RCC 7860 (cell line): ENCODE measurements around the gene ST7.

ENCODE experiments used
- DNase-seq: peaks from one replicate; pipeline ENCODE4 v3.0.0-alpha.2; 2015; ENCODE audit warnings: low spot score
- FAIRE-seq: peaks from 2 replicates; lab custom pipeline; 2012; peaks lifted over from hg19 to GRCh38; lab: Jason Lieb, UNC

The ST7 gene

DNA sequence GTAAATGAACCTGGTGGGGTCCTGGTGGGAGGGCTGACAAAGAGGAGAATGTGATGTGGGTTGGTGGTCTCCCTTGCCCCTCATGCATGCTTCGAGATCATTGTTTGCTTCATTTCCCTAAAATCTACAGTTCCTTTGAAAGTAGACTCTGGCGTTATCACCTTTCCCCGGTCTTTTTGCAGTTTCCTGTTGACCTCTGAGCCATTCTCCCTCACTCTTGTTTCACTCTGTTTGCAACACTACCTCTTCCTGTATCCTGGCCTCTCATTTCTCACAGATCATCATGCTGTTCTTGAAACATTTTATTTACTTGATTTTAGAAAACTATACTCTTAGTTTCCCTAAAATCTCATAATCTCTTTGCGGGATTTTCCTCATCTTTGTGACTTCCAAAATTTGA, 189.8 kb downstream of the ST7 start:
- no peak for FAIRE-seq

DNA sequence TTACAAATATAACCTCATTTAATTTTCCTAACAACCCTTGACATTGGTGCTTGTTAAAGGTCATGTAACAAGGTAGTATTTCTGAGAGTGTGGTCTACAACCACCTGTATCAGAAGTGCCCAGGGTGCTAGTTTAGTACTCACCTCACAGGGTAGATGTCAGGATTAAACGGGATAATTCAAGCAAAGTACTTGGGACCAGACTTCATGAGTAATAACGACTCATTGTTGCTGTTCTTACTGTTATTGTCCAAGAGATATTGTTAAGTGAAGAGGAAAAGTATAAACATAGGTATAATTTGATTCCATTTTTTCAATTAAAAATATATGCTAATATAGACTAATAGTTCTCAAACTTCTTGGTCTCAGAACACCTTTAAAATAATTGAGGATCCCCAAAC, 190.3 kb downstream of the ST7 start:
- FAIRE-seq (peak; percentile 55), DNase-seq (peak; percentile 29)

More for the DNA sequence above, 189.8 kb downstream of the ST7 start:
- no peak for DNase-seq

DNA sequence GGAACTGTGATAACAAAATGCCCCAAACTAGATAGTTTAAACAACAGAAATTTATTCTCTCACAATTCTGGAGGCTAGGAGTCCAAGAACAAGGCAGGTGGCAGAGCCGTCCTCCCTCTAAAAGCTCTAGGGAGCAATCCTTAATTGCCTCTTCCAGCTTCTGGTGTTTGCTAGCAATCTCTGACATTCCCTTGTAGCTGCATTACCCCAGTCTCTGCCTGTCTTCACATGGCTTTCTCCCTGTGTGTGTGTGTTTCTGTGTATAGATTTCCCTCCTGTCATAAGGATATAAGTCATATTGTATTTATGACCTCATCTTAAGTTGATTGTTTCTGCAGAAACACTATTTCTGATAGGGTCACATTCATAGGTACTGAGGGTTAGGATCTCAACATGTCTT, 192.0 kb downstream of the ST7 start:
- FAIRE-seq: no peak
- DNase-seq: no peak

DNA sequence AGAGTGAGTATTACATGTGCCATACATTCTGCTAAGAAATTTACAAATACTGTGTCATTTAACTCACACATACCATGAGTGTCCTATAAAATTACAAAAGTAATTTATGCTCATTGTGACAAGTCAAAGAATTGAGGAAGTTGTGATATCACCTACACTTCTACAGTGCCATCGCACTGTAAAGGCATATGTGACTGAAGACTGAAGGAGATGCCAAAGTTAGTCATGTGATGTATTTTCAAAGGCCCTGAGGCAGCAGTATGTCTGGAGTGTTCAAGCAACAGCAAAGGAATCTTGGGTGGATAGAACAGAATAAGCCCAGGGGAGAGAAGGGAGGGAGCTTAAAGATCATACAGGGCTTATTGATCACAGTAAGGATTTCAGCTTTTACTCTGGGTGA, 192.8 kb downstream of the ST7 start:
- FAIRE-seq: no peak
- DNase-seq: no peak

DNA sequence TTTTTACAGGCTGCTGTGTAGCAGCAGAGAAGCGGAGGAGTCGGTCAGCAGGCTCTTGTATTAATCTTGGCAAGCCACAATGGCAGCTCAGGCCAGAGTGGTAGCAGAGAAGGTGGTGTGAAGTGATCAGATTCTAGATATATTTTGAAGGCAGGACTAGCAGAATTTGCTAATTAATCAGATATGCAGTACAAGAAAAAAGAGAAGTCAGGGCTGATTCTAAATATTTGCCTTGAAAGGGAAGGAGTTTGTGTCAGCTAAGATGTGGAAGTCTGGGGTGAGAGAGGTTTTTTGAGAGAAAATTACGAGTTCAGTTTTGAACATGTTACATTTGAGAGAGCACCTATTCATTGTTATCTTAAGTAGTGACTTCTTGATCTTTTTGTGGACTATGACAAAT, 193.2 kb downstream of the ST7 start:
- FAIRE-seq (no peak), DNase-seq (no peak)

DNA sequence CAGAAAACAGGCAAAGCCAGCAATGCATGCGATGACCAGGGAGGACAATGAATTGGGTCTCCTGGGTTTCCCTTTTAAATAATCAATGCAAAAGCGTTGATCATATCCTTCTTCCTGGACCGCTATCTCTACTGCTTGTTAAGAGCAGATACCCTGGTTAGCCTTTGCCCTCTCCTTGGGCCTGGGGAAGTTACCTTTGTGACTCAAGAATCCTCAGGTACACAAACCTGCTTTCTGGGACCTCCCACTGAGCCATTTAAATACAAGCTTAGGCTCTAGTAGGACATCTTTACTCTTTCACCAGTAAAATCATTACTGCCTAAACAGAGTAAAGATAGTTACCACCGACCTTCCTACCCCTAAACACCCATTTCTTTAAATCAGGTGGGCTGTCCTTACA, 195.7 kb downstream of the ST7 start:
- DNase-seq (no peak), FAIRE-seq (no peak)

DNA sequence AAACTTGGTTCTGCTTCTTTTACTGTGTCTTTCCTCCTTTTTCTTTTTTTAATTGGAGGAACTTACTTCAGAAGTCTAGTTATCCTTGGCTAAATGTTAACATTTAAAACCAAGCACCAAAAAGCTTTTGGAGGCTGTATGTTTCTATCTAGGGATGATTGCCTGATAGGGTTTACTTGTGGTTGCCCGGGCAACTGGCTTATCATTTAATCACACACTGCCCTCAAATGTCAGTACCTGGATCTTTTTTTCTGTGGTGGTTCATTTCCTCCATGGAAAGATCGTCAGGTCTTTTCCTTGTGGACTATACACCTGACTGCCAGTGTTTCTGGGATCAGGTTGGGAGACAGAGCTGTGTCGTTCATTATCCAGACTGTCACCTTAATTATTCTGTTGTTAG, 196.4 kb downstream of the ST7 start:
- no peak for FAIRE-seq

DNA sequence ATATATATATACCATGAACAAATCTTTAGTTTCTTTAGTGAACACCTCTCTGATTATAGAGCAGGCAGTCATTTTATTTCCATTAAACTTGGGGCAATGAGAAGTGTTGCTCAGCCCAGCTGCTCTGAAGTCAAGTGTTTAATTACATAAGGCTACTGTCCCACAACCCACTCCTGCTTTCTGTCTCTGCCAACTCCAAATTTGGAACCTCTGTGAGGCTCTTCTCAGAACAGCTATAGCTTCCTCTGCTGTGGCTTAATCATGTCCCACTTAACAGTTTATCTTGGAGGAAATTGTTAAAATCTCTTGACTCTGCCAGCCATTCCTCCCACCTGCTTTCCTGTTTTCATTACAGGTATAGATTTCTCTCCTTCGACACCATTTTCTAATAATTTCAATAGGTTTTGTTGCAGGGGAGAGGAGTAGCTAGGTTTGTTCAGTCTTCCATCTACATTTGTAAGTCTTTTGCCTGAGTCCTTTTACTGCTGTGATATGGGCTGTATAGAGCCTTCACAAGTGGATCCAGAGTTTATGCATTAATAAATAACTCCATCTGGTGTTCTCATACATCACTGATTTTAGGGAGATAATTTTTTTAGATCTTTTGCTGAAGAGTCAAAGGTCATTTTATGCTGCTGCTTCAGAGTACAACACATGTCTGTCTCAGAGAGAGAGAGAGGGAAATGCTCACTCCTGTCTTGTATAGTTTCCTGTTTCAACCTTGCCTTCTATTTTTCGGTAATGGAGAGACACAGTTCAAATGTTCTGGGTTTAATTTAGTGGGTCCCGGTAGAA, 199.1 kb downstream of the ST7 start:
- DNase-seq (peak; percentile 79), FAIRE-seq (no peak)

More for the DNA sequence above, 196.4 kb downstream of the ST7 start:
- DNase-seq: no peak

DNA sequence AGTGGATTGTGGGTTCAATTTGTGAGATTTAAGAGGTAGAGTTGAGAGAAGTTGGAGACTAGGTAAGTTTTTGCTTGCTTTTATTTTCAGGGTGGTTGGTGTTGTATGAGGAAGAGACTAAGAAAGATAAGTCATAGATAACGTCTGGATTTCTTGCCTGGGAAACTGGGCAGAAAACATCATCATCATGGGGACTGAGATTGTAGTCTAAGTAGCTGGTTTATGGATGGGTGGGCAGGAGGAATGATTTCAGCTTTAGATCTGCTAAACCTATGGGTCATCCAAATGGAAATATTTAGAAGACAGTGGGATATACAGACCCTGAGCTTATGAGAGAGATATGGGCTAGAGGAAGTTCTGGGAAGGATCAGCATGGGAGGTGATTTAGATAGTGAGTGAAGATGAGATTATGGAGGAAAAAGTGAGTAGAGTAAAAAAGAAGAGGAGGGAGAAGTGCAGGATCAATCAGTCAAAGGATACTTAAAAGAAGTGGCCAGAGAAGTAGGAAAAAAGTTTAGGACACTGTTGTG, 199.8 kb downstream of the ST7 start:
- FAIRE-seq (peak; percentile 92), DNase-seq (peak; percentile 90)

DNA sequence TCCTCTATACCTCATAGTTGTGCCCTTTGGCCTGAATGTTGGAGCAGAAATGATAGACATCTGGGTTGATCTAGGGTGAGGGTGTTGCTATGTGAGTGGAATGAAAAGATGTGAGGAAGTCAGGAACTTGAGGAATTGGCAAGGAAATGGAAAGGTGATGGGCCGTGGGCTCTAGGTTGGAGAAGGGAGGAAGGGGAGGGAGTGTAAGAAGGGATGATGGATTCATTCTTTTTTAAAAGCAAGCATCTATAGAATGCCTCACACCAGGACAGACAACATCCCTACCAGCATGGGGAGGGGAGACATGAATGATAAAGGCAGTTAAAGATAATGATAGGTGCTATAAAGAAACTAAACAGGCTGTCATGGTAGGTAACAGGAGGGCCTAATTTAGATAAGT, 201.4 kb downstream of the ST7 start:
- FAIRE-seq (no peak), DNase-seq (no peak)

DNA sequence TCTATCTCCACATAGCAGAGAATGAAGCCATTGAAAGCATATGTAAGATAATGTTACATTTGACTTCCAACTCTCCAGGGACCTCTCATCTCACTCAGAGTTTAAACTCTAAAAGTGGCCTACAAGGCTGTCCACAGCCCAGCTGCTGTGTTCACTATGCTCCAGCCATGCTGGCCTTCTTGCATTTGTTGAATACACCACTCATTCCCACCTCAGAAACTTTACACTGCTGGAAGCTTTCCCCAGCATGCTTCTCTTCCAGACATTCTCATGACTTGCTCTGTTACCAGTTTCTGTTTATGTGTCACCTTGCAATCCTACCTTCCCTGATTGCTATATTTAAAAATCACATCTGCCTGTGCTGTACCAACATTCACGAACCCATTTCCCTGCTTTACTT, 202.4 kb downstream of the ST7 start:
- DNase-seq (no peak), FAIRE-seq (no peak)

DNA sequence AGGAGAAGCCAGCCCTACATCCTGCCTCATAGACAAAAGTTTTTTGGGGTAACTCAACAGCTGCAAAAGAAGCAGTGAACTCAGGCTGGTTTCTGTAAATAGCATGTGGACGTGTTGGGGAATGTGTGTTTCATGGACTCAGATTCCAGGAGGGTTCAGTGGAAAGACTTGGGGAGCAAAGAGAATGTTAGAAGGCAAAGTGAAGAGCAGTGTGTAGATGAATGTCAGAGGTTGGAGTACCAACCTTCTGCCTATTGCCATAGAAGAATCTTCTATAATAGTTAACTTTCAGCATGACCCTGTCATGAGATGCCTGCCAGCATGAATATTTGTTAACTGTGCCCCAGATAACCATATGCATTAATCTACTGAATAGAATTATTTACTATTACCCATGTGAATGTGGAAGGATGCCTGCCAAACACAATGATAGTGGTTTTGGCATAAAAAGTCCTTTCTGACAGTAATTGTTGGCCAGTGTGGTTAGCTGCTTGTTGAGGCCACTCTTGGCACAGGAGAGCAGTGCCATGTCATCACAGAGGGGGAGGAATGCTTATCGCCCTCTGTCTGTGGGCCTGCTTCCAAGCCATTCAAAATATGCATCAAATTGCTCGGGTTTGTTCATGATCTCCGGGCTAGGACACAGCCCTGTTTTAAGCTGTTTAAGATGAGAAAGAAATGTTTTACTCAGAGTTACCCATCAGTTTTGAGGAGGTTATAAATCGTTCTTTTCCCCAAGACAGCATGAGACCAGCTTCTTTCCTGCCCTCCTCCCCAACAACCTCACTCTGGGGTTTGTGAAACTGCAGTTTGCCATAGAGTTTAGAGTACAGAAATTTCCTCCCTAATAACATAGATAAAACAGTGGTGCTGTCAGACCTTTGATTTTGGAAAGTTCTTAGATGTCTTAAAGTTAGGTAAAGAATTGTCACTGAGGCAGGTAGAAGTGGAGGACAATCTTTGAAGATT, 204.2 kb downstream of the ST7 start:
- FAIRE-seq: peak; percentile 96
- peak; percentile 79 for DNase-seq

DNA sequence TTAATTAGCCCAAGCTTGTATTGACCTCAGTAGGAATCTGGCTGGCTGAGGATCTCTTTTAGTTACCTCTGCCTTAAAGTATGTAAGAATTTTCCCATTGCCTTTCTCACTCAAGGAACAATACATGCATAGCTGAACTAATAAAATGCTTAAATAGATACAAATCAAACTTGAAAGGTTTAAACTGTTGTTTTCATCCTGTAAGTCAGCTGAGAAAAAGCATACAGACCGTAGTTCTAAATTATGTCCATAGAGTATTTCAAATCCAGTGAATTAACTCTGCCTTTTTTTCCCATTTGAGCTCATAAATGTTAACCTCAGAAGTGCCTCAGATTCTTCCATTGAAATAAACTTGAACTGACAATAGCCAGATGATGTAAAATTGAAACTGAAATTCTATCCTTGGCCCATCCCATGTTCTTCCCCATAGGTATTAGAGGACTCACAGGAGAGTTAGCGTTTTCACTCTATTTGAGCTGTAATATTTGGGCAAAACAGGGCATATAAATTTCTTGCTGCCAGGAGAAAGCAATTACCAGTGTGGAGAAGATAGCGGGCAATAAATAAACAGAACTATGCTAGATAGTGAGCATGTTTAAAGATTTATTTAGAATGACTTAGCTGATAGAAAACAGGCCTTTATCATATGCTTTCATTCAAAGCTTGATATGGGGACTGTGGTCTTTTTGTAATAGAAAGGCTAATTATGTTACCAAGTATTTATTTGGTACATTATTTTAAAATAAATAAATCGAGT, 205.8 kb downstream of the ST7 start:
- no peak for FAIRE-seq

DNA sequence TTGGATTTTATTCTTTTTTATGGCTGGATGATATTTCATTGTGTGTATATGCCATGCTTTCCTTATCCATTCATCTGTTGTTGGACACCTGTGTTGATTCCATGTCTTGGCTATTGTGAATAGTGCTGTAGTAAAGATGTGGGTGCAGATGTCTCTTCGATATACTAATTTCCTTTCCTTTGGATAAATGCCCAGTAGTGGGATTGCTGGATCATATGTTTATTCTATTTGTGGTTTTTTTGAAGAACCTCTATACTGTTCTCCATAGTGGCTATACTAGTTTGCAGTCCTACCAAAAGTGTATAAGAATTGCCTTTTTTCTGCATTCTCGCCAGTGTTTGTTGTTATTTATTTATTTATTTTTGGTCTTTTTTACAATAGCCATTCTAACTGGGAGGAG, 209.8 kb downstream of the ST7 start:
- no peak for FAIRE-seq
- DNase-seq: no peak

More for the DNA sequence above, 205.8 kb downstream of the ST7 start:
- DNase-seq: no peak

DNA sequence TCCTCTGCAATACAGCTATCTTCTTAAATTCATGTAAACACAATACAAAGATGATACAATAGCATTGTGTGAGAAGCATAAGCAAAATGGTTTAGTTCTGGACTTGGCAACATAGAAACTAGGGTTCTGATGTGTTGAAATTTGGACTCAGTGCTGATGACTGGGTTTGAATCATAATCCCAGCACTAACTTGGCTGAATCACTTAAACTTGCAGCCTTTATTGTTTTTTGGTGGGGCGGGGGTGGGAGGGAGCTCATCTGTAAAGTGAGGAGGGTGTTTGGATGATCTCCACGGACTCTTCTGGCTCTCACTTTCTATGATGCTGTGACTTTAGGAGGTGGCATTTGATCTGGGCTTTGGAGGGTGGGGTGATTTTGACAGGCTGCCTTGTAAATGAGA, 211.3 kb downstream of the ST7 start:
- DNase-seq: no peak
- no peak for FAIRE-seq

DNA sequence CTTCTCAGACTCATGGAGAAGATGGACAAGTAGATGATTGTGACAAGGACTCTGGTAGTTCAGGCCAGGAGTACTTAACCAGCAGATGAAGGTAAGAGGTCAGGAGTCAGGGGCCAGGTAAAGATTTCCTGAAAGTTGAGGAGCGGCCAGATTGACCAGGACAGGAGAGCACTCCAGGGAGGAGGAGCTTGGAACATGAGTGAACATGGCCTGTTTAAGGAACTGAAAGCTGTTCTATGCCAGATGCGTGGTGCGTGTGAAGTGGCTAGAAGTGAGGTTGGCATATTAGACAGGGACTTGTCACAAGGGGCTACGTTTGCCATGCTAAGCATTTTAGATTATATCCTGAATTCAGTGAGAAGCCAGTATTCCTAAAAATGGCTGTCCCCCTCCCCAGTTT, 212.4 kb downstream of the ST7 start:
- no peak for DNase-seq
- FAIRE-seq: no peak

DNA sequence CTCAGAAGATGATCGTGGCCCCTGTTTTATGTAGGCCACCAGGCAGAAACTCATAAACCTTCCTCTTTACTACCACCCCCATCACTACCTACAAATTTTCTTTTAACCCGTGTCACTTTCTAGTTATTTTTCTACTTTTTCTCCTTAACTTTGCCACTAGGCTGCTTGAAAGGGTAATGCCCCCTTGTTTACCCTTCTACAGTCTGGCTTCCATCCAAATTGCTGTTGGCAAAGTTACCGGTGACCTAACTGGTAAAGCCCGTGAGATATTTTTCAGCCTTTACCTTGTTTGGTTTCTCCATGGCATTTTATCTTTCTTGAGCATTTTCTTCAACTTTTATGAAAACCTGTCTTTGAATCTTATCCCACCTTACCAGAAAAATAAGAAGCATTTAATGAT, 216.6 kb downstream of the ST7 start:
- FAIRE-seq: peak; percentile 87
- DNase-seq: peak; percentile 85

DNA sequence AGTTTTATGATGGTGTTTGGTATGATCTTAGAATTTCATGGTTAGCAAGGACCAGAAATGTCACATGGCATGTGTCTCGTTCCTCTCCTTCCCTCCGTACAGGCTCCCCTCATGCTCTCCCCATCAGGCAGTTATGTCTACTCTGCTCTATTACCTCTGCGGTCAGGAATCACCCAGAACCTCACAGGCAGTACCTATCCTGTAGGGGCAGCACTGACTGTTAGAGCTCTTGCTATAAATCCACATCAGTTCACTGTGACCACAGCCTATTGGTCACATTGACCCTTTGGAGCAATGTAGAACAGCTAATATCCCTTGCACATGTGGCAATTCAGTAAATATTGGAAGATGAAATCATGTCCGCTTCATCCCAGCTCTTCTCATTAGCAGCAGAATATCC, 217.8 kb downstream of the ST7 start:
- DNase-seq (no peak), FAIRE-seq (no peak)

DNA sequence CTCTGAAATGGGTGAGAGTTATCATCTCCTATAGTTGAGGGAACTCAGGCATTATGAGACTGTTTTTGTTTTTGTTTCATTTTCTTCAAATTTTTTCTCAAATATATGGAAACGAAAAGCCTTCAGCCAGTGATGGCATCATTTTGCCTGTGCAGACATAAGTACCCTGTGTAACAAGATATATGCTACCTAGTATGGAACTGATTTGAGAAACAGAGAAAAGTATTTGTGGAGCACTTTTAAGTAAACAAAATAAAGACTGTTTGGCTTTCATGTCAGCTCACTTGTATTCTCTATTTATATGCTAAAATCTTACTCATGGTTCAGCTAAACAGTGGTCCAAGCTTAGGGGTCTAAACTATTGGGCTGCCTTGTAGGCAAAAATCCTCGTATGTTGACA, 219.0 kb downstream of the ST7 start:
- FAIRE-seq (no peak), DNase-seq (no peak)

DNA sequence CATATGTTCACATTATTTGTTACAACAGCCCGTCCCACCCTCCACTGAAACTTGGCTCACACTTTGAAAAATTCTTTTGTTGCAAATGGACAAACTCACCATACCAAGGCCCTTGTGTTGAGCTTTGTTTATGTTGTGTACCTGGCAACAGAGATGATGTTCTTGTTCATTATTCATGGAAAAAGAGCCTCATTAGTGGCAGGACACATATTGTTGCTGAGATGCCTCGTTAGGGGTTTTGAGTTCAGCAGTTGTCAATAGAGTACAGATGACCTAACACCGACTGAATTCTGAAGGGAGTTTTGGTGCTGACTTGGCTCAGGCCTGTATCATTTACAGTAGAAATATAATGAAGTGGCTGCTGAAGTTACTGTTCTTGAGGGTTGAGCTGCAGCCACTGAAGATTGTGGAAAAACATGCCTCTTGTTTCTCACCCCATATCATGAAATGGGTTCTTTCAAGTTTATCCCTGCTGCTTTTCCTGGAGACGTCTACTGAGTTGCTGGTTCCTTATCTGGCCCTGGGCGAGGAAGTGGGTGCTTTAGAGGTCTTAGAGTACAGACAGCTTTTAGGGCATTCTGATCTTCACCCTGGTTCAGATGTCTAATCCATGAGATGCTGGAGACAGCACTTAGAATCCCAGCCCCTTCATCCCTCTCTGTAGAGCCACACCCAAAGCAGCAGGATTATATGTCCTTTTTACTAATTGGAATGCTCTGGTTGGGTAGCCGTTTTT, 219.9 kb downstream of the ST7 start:
- FAIRE-seq (no peak), DNase-seq (no peak)
